Fibroblast of skin of left biceps (primary cell): ENCODE measurements around the gene COLQ.
"Not testable (repeated sequence)": the region's sequence is repeated elsewhere in the genome, so short reads cannot be mapped to it uniquely, and the experiment has no call there.

Experiments
- DNase-seq, 2 experiments: peaks; one replicate each; pipeline ENCODE4 v3.0.0-alpha.2; 2013; ENCODE audit warnings: low read depth in 2 of 2

The COLQ gene

DNA sequence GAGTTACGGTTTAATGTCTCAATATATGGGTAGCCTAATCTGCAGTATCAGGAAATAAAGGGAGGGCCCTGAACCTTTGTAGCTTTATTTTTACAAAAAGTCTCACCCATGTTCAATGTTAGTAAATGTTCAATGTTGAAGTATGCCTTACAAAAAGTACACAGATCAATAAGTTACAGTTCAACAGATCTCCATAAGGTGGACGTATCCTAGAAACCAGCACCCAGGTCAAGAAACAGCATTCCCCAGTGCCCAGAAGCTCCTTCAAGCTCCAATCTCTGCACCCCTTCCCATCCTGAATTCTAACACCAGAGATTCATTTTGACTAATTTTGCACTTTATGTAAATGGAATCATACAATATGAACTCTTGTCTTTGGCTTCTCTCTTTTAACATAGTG lies 31.3 kb downstream of the COLQ start:
- no peak for DNase-seq

DNA sequence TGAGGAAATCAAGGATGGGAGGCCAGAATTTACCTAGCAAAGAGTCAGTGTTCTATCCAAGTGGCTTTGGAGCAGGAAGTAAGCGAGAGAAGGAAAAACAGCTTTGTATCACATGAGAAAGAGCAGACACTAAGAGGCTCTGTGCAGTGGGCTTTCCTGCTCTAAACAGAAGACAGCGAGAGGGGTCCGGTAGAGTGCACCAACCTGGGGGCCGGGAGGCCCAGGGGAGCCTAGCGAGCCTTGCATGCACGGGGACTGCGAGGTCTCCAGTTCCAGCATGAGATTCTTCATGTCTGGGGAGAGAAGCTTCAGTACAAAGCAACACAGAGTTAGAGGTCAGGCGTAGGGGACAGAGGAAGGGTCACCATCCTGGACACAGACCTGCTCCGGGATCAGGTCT lies 33.5 kb downstream of the COLQ start:
- DNase-seq = no peak

- DNase-seq = no peak
Measured at GRCh38 chr3:15486979-15487378, 34.5 kb downstream of the COLQ start.

GRCh38 chr3:15486020-15486419 lies 35.5 kb downstream of the COLQ start:
- no peak for DNase-seq

- not testable (repeated sequence) for DNase-seq
Measured at GRCh38 chr3:15484551-15484950, 37.0 kb downstream of the COLQ start.

- DNase-seq = no peak
Measured at GRCh38 chr3:15479400-15480224, 41.9 kb downstream of the COLQ start.

DNA sequence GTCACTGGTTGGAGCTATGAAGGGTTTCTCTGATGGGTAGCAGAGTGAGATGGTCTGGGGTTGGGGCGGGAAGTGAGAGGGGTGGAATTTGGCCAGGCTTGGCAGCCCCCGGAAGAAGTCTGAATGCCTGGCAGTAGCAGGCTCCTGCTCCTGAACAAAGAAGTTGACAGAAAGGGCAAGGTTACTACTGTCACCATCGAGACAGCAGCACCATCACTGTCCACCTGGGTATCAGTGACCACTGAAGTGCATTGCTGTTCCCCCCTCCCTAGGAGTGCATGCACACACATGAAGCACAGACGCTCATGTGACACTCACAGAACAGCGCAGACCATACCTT lies 42.9 kb downstream of the COLQ start:
- DNase-seq = no peak

GRCh38 chr3:15477951-15478639 lies 43.4 kb downstream of the COLQ start:
- no peak for DNase-seq

DNA sequence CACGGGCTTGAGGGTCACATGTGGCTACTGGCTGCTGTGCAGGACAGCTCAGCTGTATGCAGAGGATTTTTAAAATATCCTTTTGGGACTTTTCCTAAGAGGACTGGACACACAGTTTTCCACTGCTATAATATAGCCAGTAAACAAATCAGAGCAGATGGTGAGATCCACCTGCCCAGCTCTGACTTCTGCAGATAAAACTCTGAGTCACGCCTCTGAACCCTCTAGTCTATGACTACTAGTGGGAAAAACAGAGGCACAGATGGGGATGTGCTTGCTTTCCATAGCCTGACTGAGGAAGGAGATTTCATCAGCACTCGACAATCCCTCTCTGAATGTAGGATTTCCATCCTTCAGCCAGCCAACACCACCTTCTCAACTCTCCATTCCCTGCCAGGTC lies 45.1 kb downstream of the COLQ start:
- no peak for DNase-seq

GRCh38 chr3:15475161-15475560 lies 46.3 kb downstream of the COLQ start:
- no peak for DNase-seq

DNA sequence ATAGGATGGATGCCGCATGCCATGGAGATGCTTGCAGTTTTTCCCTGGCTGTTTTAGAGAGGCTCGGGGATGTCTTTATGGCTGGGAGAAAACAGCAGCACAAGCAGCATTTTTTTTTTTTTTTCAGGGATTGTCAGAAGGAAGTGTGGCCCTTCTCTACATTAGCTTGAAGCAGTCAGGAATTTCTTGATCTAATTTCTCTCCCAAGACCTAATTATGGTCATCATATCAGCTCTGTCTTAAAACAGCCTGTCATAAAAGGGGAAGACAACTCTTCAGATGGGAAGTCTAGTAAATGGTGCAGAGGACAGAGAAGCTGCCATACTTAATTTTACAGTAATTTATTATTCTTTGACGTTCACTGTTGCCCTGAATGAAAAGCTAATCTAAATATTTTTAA lies 49.6 kb downstream of the COLQ start:
- no peak for DNase-seq

DNA sequence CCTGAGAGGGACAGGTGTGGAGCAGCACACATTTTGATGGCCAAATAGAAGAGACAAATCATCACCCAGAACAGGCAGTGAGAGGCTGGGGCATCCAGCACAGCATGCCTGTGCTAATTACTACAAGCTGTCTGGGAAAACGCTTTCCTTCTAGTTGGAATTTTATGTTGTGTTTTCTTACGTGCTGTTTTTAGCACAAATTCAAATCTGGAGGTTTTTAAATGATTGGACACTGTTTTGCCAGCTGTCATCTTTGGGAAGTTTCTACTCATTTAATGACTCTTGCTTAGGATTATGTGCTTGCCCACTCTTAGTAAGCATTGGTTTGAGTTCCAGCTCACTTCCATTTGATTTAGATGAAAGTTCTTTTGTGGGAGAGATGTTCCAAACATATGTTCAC lies 50.7 kb downstream of the COLQ start:
- no peak for DNase-seq

DNA sequence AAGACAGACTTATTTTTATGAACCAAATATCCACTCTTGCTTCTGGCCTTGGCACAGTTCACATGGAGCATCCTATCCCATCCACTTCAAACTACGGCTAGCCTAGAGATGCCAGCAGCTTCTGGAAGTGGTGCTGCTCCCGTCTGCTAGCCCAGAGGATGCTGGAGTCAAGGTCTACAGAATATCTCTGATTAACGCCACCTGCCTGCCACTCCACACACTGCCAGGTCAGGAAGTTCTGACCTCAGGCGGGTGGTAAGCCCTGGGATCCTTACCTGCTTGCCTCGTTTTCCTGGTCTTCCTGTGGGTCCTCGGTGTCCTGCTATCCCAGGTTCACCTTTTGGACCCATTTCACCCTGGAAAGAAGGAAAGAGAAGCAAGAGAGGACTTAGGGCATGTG lies 51.2 kb downstream of the COLQ start:
- DNase-seq = no peak

- DNase-seq = no peak
Measured at GRCh38 chr3:15467227-15468181, 54.0 kb downstream of the COLQ start.

- DNase-seq = no peak
Measured at GRCh38 chr3:15465876-15466585, 55.5 kb downstream of the COLQ start.

GRCh38 chr3:15462451-15462850 lies 59.1 kb downstream of the COLQ start:
- no peak for DNase-seq

DNA sequence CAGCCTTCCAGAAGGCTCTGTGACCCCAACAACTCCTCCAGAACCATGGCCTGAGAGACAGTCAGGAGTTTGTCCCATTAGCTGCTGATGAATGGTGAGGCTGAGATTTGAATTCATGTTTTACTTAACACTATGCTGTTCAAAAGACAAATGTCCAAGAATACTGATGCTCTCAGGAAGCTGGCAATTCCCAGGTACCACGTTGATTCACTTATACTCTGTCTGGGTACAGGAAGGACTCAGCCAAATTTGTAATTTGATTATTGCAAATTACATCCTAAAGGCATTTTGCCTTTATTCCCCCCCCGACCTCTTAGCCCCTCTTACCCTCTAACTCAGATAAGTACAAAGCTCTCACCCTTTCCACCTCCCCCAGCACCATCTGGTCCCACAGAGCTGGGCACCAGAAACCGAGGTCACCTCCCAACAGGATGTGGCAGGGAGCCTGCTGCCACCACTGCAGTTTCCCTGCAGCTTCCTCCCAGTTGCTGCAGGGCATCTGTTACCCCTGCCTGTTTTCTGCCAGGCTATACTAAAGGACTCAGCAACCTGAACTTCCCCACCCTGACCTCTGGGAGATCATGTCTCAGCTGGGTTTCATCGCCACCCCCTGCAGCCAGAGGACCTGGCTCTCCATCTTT lies 60.5 kb downstream of the COLQ start:
- no peak for DNase-seq

DNA sequence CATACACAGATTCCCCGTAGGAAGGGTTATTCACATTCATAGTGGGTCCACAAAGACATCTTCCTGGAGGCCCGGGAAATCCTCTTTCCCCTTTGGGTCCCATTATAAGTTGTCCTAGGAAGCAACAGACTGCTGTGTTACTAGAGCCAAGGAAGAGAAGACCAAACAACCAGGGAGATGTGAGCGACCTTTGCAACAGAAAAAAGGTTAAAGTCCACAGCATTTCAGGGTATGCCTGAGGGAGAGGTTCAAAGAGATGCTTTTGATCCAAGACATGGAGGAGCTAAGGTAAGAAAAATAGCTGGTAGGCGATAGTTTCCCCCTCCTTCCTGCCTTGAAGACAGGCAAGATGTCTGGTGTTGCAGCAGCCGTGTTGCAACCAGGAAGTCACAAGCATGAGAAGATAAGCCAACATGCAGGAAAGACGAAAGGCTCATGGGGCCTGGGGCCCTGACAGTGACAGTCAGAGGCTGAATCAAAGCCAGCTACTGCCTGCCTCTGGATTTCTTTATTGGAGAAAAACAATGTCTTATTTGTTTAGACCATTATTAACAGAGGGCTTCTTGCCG lies 63.2 kb downstream of the COLQ start:
- no peak for DNase-seq

DNA sequence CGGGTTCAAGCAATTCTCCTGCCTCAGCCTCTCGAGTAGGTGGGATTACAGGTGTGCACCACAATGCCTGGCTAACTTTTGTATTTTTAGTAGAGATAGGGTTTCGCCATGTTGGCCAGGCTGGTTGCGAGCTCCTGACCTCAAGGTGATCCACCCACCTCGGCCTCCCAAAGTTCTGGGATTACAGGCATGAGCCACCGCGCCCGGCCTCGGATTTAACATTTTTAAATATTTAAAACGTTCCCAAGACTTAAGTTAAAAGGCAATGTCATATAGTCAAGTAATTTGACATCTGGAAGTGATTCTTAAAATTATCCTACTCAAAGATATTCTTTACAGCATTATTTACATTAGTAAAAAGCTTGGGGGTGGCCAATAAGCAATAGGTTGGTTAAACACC lies 64.6 kb downstream of the COLQ start:
- not testable (repeated sequence) for DNase-seq

GRCh38 chr3:15456321-15456720 lies 65.2 kb downstream of the COLQ start:
- no peak for DNase-seq

DNA sequence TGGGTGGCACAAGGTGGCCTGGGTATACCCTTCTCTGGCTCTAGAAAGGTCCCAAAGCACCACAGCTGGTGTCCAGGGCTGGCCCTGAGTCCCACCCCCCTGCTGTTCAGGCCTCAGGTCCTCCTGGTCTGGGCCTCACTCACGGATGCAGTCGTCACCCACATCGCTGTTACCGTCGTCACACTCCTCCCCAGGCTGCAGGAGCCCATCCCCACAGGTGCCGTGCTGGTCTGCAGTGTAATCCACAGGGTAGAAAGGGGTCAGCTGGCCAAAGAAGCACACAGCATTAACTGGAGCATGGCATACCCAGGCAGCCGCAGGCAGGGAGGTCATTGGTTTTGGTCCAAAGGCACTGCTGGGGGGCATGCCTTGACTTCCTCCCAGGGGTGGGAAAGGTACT lies 65.8 kb downstream of the COLQ start:
- no peak for DNase-seq
